ENCODE results near the gene PPM1E.

DNA sequence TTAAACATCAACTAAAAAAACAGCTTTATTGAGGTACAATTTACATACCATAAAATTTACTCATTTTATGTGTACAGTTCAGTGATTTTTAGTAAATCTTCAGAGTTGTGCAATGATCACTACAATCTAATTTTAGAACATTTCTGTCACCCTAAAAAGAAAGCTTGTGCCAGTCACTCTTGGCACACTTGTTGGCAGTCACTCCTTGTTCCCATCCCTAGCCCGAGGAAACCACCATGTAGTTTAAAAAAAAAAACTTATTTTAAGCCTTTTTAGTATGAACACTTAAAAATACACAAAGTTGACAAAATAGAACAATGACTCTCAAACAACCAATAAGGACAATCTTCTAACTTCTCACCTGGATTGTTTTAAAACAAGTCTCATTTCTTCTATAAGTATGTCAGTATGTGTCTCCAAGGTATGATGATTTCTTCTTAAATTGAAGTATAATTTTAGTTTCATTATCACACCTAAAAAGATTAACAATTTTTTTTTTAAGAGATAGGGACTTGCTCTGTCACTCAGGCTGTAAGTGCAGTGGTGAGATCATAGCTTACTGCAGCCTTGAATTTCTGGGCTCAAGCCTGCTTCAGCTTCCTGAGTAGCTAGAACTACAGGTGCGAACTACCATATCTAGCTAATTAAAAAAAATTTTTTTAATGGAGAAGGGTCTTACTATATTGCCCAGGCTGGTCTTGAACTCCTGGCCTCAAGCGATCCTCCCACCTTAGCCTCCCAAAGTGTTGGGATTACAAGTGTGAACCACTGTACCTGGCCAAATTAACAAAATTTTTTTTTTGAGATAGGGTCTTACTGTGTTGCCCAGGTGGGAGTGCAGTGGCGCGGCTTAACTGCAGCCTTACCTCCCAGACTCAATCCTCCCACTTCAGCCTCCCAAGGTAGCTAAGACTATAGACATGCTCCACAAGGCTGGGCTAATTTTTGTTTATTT is 53.2 kb downstream of the PPM1E start:
- no peak for TF ChIP-seq CTCF (IDR thresholded peaks at IDR 0.05)
- no peak for TF ChIP-seq POLR2A (IDR thresholded peaks at IDR 0.05)

Data from prostate gland (tissue), 2 donors.